Gastroesophageal sphincter (tissue), 3 donors: Measurements from ENCODE around the gene SLTM.

Experiments used
- EP300 ChIP-seq: sonication (generic); formaldehyde crosslinking; IDR thresholded peaks from one replicate; pipeline ENCODE4 v1.6.1; 2017; ENCODE audit warnings: antibody characterized with exemption, mild to moderate bottlenecking
- POLR2A ChIP-seq, 2 donors: fragments of 450-650 bp; IDR thresholded peaks; one replicate each; pipeline ENCODE4 v1.6.1; 2017; ENCODE audit warnings: antibody characterized with exemption in 2 of 2, mild to moderate bottlenecking in 2 of 2, moderate library complexity in 1 of 2
- POLR2AphosphoS5 ChIP-seq: sonication (generic); formaldehyde crosslinking; IDR thresholded peaks from one replicate; pipeline ENCODE4 v1.6.1; 2017; ENCODE audit warnings: antibody characterized with exemption
- TF ChIP-seq, protein P1 (sequence below), 4 experiments: fragments of 200-600 bp in 2 of 4; fragments of 450-650 bp in 2 of 4; sonication (generic) in 1 of 4; IDR thresholded peaks; one replicate each; pipeline ENCODE4 v1.5.1; 2017 to 2019; ENCODE audit warnings: antibody characterized with exemption in 4 of 4, mild to moderate bottlenecking in 2 of 4, moderate library complexity in 2 of 4

DNA sequence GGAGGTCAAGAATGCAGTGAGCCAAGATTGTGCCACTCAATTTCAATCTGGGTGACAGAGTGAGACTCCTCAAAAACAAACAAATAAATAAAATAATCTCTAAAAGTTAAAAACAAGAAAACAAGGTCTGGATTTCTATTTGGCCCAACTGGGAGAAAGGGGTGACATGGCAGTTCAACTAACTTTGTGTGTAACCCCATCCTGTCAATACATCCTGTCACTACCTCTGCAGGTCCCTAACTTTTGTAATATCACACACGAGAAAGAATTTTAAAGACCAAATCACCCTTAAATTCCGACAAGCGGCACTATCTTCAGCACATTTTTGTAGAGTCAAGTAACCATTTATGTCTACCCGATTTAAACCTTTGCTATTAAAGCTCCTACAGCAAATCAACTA is 10.2 kb downstream of the SLTM start:
- TF ChIP-seq, protein P1, sequence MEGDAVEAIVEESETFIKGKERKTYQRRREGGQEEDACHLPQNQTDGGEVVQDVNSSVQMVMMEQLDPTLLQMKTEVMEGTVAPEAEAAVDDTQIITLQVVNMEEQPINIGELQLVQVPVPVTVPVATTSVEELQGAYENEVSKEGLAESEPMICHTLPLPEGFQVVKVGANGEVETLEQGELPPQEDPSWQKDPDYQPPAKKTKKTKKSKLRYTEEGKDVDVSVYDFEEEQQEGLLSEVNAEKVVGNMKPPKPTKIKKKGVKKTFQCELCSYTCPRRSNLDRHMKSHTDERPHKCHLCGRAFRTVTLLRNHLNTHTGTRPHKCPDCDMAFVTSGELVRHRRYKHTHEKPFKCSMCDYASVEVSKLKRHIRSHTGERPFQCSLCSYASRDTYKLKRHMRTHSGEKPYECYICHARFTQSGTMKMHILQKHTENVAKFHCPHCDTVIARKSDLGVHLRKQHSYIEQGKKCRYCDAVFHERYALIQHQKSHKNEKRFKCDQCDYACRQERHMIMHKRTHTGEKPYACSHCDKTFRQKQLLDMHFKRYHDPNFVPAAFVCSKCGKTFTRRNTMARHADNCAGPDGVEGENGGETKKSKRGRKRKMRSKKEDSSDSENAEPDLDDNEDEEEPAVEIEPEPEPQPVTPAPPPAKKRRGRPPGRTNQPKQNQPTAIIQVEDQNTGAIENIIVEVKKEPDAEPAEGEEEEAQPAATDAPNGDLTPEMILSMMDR (IDR thresholded peaks at IDR 0.05) = no peak
- no peak for TF ChIP-seq POLR2A (IDR thresholded peaks at IDR 0.05)
- TF ChIP-seq POLR2AphosphoS5 = no peak
- TF ChIP-seq EP300 = no peak
